ENCODE measurements around the gene SMYD3.

GRCh38 chr1:246136477-246136876 lies 370.6 kb downstream of the SMYD3 start:
- no peak for TF ChIP-seq POLR2A (IDR thresholded peaks at IDR 0.05)
- no peak for TF ChIP-seq CTCF (IDR thresholded peaks at IDR 0.05)
